ENCODE data around the gene PSMB7. TPM values are rescaled to one million over a fixed set of nuclear protein-coding genes. Genes with fewer than 3 reads are reported as not detected.

PSMB7 gene
- total RNA-seq, 1 experiment from 2014 or later: 187 TPM

- no peak for TF ChIP-seq KAT7 (CRISPR knock-in tag; IDR thresholded peaks at IDR 0.05; ENCODE audit: borderline replicate concordance)
- no peak for TF ChIP-seq ZNF425 (CRISPR knock-in tag; conservative IDR thresholded peaks at IDR 0.05)
- TF ChIP-seq ZNF219 (CRISPR knock-in tag; IDR thresholded peaks at IDR 0.05; ENCODE audit: borderline replicate concordance): no peak
- no peak for TF ChIP-seq NFYB (CRISPR knock-in tag; conservative IDR thresholded peaks at IDR 0.05; ENCODE audit: low read depth)
- no peak for TF ChIP-seq CBFB (CRISPR knock-in tag; IDR thresholded peaks at IDR 0.05; ENCODE audit: low read depth)
- no peak for TF ChIP-seq USF1 (CRISPR knock-in tag; IDR thresholded peaks at IDR 0.05)
- no peak for TF ChIP-seq JUN (CRISPR knock-in tag; IDR thresholded peaks at IDR 0.05)
These were observed 55.2 kb downstream of the PSMB7 start (continued) for GRCh38 chr9:124359855-124360678.

GRCh38 chr9:124359426-124359825 lies 55.8 kb downstream of the PSMB7 start:
- POLR2A ChIA-PET: no interaction called here
- TF ChIP-seq ESRRA (CRISPR knock-in tag; IDR thresholded peaks at IDR 0.05; ENCODE audit: borderline replicate concordance): no peak
- no peak for TF ChIP-seq USF2 (CRISPR knock-in tag; IDR thresholded peaks at IDR 0.05)
- no peak for TF ChIP-seq ZNF121 (CRISPR knock-in tag; IDR thresholded peaks at IDR 0.05)
- TF ChIP-seq PRRX2 (CRISPR knock-in tag; IDR thresholded peaks at IDR 0.05): no peak
- no peak for TF ChIP-seq ATF6 (CRISPR knock-in tag; IDR thresholded peaks at IDR 0.05)
- no peak for TF ChIP-seq E2F1 (CRISPR knock-in tag; IDR thresholded peaks at IDR 0.05)
- no peak for TF ChIP-seq FOXP4 (CRISPR knock-in tag; IDR thresholded peaks at IDR 0.05)
- no peak for TF ChIP-seq IRF2 (CRISPR knock-in tag; IDR thresholded peaks at IDR 0.05; ENCODE audit: borderline replicate concordance, low read depth)
- no peak for TF ChIP-seq EMX1 (CRISPR knock-in tag; IDR thresholded peaks at IDR 0.05)
- TF ChIP-seq AFF4 (CRISPR knock-in tag; IDR thresholded peaks at IDR 0.05; ENCODE audit: borderline replicate concordance): no peak
- TF ChIP-seq PREB (CRISPR knock-in tag; IDR thresholded peaks at IDR 0.05; ENCODE audit: borderline replicate concordance): no peak
- TF ChIP-seq ZMAT4 (CRISPR knock-in tag; IDR thresholded peaks at IDR 0.05): no peak
- Mint-ChIP-seq H3K4me3 (no peak overlapping the region), H3K9me3 (no peaks in the 10 kb centered on the region), H3K27ac (0 out of 2 replicates have a peak overlapping the region, but pooled peaks have one; percentile 15), H3K27me3 (ENCODE audit: low read depth) (no peaks in the 10 kb centered on the region), H3K4me1 (0 out of 2 replicates have a peak, but pooled peaks cover 11% of the 10 kb centered on the region), H3K36me3 (peaks cover 2% of the 10 kb centered on the region; the same call in 1 of the 2 replicates)
- no peak for DNase-seq (ENCODE audit: low spot score)
- CTCF ChIA-PET: no interaction called here
- ATAC-seq: no peak

Measured in WTC11 (cell line).